IPS-20b (cell line): ENCODE results near the gene FBXO36.
"Not testable (repeated sequence)": the region's sequence is repeated elsewhere in the genome, so short reads cannot be mapped to it uniquely, and the experiment has no call there.

Experiments
- H3K27ac ChIP-seq: one replicate; pipeline ENCODE4 v1.5.1; 2013; ENCODE audit warnings: low read length
- H3K27me3 ChIP-seq: 2 replicates; pipeline ENCODE4 v1.6.1; 2013; ENCODE audit warnings: mild to moderate bottlenecking, low read length, inconsistent platforms; ENCODE audit not compliant: insufficient read depth
- H3K36me3 ChIP-seq: 2 replicates; pipeline ENCODE4 v1.6.1; 2013; ENCODE audit warnings: low read depth, mild to moderate bottlenecking, inconsistent platforms, low read length, moderate library complexity; ENCODE audit not compliant: insufficient read depth
- H3K4me1 ChIP-seq: 2 replicates; pipeline ENCODE4 v1.6.1; 2013; ENCODE audit warnings: mild to moderate bottlenecking, control low read depth, inconsistent platforms, low read length, moderate library complexity; ENCODE audit not compliant: insufficient read depth
- H3K4me3 ChIP-seq: 2 replicates; pipeline ENCODE4 v1.5.1; 2013; ENCODE audit warnings: mild to moderate bottlenecking, low read length, inconsistent platforms
- H3K9ac ChIP-seq: 2 replicates; pipeline ENCODE4 v1.6.1; 2013; ENCODE audit warnings: low read depth, mild to moderate bottlenecking, inconsistent platforms, low read length, moderate library complexity
- H3K9me3 ChIP-seq: 2 replicates; pipeline ENCODE4 v1.6.1; 2013; ENCODE audit warnings: mild to moderate bottlenecking, low read depth, low read length, inconsistent platforms; ENCODE audit not compliant: insufficient read depth

FBXO36 gene

GRCh38 chr2:229943171-229943570, 20.9 kb downstream of the FBXO36 start:
- Histone ChIP-seq H3K9ac (no peak overlapping the region), H3K27ac (no peak overlapping the region), H3K9me3 (no peaks in the 10 kb centered on the region), H3K36me3 (no peaks in the 10 kb centered on the region), H3K27me3 (no peaks in the 10 kb centered on the region), H3K4me3 (no peak overlapping the region), H3K4me1 (no peaks in the 10 kb centered on the region)

GRCh38 chr2:229943770-229944449, 21.6 kb downstream of the FBXO36 start:
- H3K36me3 ChIP-seq = no peaks in the 10 kb centered on the region
- no peak overlapping the region for H3K4me3 ChIP-seq
- no peaks in the 10 kb centered on the region for H3K9me3 ChIP-seq
- H3K9ac ChIP-seq = no peak overlapping the region
- H3K27me3 ChIP-seq = no peaks in the 10 kb centered on the region
- H3K4me1 ChIP-seq = no peaks in the 10 kb centered on the region
- no peak overlapping the region for H3K27ac ChIP-seq

GRCh38 chr2:229945975-229946374, 23.7 kb downstream of the FBXO36 start:
- Histone ChIP-seq H3K36me3 (no peaks in the 10 kb centered on the region), H3K9ac (no peak overlapping the region), H3K4me3 (no peak overlapping the region), H3K4me1 (no peaks in the 10 kb centered on the region), H3K9me3 (no peaks in the 10 kb centered on the region), H3K27ac (no peak overlapping the region), H3K27me3 (no peaks in the 10 kb centered on the region)

- Histone ChIP-seq H3K36me3 (no peaks in the 10 kb centered on the region), H3K9me3 (no peaks in the 10 kb centered on the region), H3K4me1 (0 out of 2 replicates have a peak, but pooled peaks cover 5% of the 10 kb centered on the region), H3K4me3 (no peak overlapping the region), H3K27ac (no peak overlapping the region), H3K9ac (no peak overlapping the region), H3K27me3 (no peaks in the 10 kb centered on the region)
These were observed 25.2 kb downstream of the FBXO36 start for GRCh38 chr2:229947544-229947943.

- H3K9me3 ChIP-seq = no peaks in the 10 kb centered on the region
- no peaks in the 10 kb centered on the region for H3K27me3 ChIP-seq
- H3K4me1 ChIP-seq = 0 out of 2 replicates have a peak, but pooled peaks cover 5% of the 10 kb centered on the region
- H3K4me3 ChIP-seq = peak overlapping the region; percentile 20; the same call in 1 of the 2 replicates
- H3K36me3 ChIP-seq = no peaks in the 10 kb centered on the region
- no peak overlapping the region for H3K27ac ChIP-seq
- H3K9ac ChIP-seq = peak overlapping the region; percentile 24; the same call in 1 of the 2 replicates
These were observed 30.0 kb downstream of the FBXO36 start for GRCh38 chr2:229952256-229952835.

- Histone ChIP-seq H3K27ac (no peak overlapping the region), H3K27me3 (no peaks in the 10 kb centered on the region), H3K9me3 (no peaks in the 10 kb centered on the region)
These were observed 33.4 kb downstream of the FBXO36 start for GRCh38 chr2:229955663-229956062.

GRCh38 chr2:229956491-229956890, 34.2 kb downstream of the FBXO36 start:
- Histone ChIP-seq H3K9ac (no peak overlapping the region), H3K27ac (no peak overlapping the region), H3K9me3 (no peaks in the 10 kb centered on the region), H3K36me3 (no peaks in the 10 kb centered on the region), H3K27me3 (no peaks in the 10 kb centered on the region), H3K4me1 (0 out of 2 replicates have a peak, but pooled peaks cover 3% of the 10 kb centered on the region), H3K4me3 (no peak overlapping the region)

More at GRCh38 chr2:229955663-229956062, 33.4 kb downstream of the FBXO36 start:
- Histone ChIP-seq H3K9ac (no peak overlapping the region), H3K36me3 (no peaks in the 10 kb centered on the region), H3K4me1 (0 out of 2 replicates have a peak, but pooled peaks cover 5% of the 10 kb centered on the region), H3K4me3 (no peak overlapping the region)

GRCh38 chr2:229963596-229963995, 41.3 kb downstream of the FBXO36 start:
- not testable (repeated sequence) for H3K27ac ChIP-seq, H3K9ac ChIP-seq, H3K27me3 ChIP-seq, H3K36me3 ChIP-seq, H3K4me1 ChIP-seq, H3K4me3 ChIP-seq, H3K9me3 ChIP-seq

GRCh38 chr2:229969921-229970320, 47.6 kb downstream of the FBXO36 start:
- H3K4me1 ChIP-seq = no peaks in the 10 kb centered on the region

GRCh38 chr2:229970406-229970805, 48.1 kb downstream of the FBXO36 start:
- Histone ChIP-seq H3K9ac (no peak overlapping the region), H3K27me3 (no peaks in the 10 kb centered on the region), H3K4me1 (no peaks in the 10 kb centered on the region), H3K9me3 (no peaks in the 10 kb centered on the region), H3K4me3 (no peak overlapping the region), H3K27ac (no peak overlapping the region), H3K36me3 (no peaks in the 10 kb centered on the region)

More at GRCh38 chr2:229969921-229970320, 47.6 kb downstream of the FBXO36 start:
- H3K27ac ChIP-seq = no peak overlapping the region
- H3K27me3 ChIP-seq = no peaks in the 10 kb centered on the region
- no peaks in the 10 kb centered on the region for H3K36me3 ChIP-seq
- no peaks in the 10 kb centered on the region for H3K9me3 ChIP-seq
- no peak overlapping the region for H3K4me3 ChIP-seq
- no peak overlapping the region for H3K9ac ChIP-seq

GRCh38 chr2:229971298-229971790, 49.0 kb downstream of the FBXO36 start:
- Histone ChIP-seq H3K4me1 (no peaks in the 10 kb centered on the region), H3K27ac (no peak overlapping the region), H3K36me3 (no peaks in the 10 kb centered on the region), H3K9me3 (no peaks in the 10 kb centered on the region), H3K4me3 (no peak overlapping the region), H3K27me3 (no peaks in the 10 kb centered on the region), H3K9ac (no peak overlapping the region)

- no peaks in the 10 kb centered on the region for H3K36me3 ChIP-seq
- H3K27me3 ChIP-seq = no peaks in the 10 kb centered on the region
- no peaks in the 10 kb centered on the region for H3K4me1 ChIP-seq
- H3K9me3 ChIP-seq = no peaks in the 10 kb centered on the region
- H3K27ac ChIP-seq = no peak overlapping the region
- no peak overlapping the region for H3K4me3 ChIP-seq
- H3K9ac ChIP-seq = no peak overlapping the region
These were observed 52.0 kb downstream of the FBXO36 start for GRCh38 chr2:229974266-229974665.
